OCI-LY3 (cell line): ENCODE measurements around the gene CYP24A1.

Experiments
- EZH2phosphoT487 ChIP-seq: fragments of 200-600 bp; shearing (Covaris generic); IDR thresholded peaks from 2 replicates; pipeline ENCODE4 v1.6.1; 2018; ENCODE audit warnings: antibody characterized with exemption, mixed run types, low read depth
- TF ChIP-seq, protein P1 (sequence below): fragments of 200-600, 300-600 bp; sonication (generic); IDR thresholded peaks from 2 replicates; pipeline ENCODE4 v1.5.1; 2014; ENCODE audit warnings: antibody characterized with exemption, low read length, low read depth

DNA sequence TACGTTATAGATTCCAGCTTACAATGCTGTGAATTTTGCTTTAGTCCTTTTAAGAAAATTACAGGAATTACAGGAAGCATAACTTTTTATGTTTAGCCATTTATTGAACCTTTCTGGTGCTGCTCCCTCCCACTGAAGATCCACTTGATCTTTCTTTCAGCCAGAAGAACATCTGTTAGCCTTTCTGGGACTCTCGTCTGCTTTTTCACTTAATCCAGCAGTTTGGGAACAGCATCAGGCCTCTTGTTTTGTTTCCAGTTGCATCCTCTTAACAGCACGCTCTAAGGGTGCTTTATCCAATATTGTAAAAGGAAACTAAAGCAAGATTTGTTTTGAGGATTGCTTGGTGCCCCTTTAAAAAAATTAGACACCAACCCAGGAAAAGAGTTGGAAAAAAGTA is 10.3 kb upstream of the CYP24A1 start:
- TF ChIP-seq, protein P1, sequence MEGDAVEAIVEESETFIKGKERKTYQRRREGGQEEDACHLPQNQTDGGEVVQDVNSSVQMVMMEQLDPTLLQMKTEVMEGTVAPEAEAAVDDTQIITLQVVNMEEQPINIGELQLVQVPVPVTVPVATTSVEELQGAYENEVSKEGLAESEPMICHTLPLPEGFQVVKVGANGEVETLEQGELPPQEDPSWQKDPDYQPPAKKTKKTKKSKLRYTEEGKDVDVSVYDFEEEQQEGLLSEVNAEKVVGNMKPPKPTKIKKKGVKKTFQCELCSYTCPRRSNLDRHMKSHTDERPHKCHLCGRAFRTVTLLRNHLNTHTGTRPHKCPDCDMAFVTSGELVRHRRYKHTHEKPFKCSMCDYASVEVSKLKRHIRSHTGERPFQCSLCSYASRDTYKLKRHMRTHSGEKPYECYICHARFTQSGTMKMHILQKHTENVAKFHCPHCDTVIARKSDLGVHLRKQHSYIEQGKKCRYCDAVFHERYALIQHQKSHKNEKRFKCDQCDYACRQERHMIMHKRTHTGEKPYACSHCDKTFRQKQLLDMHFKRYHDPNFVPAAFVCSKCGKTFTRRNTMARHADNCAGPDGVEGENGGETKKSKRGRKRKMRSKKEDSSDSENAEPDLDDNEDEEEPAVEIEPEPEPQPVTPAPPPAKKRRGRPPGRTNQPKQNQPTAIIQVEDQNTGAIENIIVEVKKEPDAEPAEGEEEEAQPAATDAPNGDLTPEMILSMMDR: no peak
- no peak for TF ChIP-seq EZH2phosphoT487
